ENCODE data around the gene PTK6. TPM values are rescaled to one million over a fixed set of nuclear protein-coding genes. Genes with fewer than 3 reads are reported as not detected.

Gene PTK6
- total RNA-seq, 1 donor from 2014 or later, result 3.8 TPM

Other genes starting within 250 kb of the PTK6 start
- gene COL20A1, start 244.2 kb downstream of the PTK6 start, total RNA-seq, result 2.0 TPM
- gene CHRNA4, start 176.0 kb downstream of the PTK6 start, total RNA-seq, result 0.20 TPM
- 1.2 TPM for gene KCNQ2, start 64.7 kb downstream of the PTK6 start, total RNA-seq
- 38.5 TPM for gene EEF1A2, start 38.3 kb downstream of the PTK6 start, total RNA-seq
- gene PPDPF, start 16.6 kb downstream of the PTK6 start, total RNA-seq, result 30.8 TPM
- 1.1 TPM for gene SRMS, start 10.4 kb upstream of the PTK6 start, total RNA-seq
- gene FNDC11, start 16.8 kb upstream of the PTK6 start, total RNA-seq, result 0.59 TPM
- gene HELZ2, start 36.9 kb upstream of the PTK6 start, total RNA-seq, result 19.8 TPM
- 6.4 TPM for gene GMEB2, start 89.7 kb upstream of the PTK6 start, total RNA-seq
- 21.6 TPM for gene STMN3, start 116.0 kb upstream of the PTK6 start, total RNA-seq
- gene RTEL1, start 120.9 kb upstream of the PTK6 start, total RNA-seq, result 13.3 TPM
- 3.4 TPM for gene TNFRSF6B, start 159.3 kb upstream of the PTK6 start, total RNA-seq
- 16.3 TPM for gene ARFRP1, start 170.6 kb upstream of the PTK6 start, total RNA-seq
- 9.8 TPM for gene ZGPAT, start 170.7 kb upstream of the PTK6 start, total RNA-seq
- 3.7 TPM for gene LIME1, start 199.3 kb upstream of the PTK6 start, total RNA-seq
- gene SLC2A4RG, start 202.4 kb upstream of the PTK6 start, total RNA-seq, result 21.5 TPM